IPS-NIHi7 (cell line): Measurements from ENCODE around the gene IFIT1B.
A peak's percentile ranks its signal among the peaks of the same experiment; 100 is the strongest.
"Not testable (repeated sequence)": the region's sequence is repeated elsewhere in the genome, so short reads cannot be mapped to it uniquely, and the experiment has no call there.

ENCODE experiments used
- DNase-seq: peaks from one replicate; pipeline ENCODE4 v3.0.0; 2012; ENCODE audit warnings: mixed read lengths; ENCODE audit errors: extremely low spot score

Gene IFIT1B, protein sequence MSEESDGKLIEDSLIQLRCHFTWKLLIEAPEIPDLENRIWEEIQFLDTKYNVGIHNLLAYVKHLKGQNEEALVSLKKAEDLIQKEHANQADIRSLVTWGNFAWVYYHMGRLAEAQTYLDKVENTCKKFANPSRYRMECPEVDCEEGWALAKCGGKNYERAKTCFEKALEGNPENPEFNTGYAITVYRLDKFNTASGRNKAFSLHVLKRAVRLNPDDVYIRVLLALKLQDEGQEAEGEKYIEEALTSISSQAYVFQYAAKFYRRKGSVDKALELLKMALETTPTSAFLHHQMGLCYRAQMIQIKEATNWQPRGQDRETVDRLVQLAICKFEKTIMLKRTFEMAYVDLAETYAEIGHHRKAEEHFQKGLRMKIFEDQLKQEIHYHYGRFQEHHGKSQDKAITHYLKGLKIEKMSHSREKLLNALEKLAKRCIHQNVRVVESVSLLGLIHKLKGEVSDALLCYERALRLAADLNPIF

DNA sequence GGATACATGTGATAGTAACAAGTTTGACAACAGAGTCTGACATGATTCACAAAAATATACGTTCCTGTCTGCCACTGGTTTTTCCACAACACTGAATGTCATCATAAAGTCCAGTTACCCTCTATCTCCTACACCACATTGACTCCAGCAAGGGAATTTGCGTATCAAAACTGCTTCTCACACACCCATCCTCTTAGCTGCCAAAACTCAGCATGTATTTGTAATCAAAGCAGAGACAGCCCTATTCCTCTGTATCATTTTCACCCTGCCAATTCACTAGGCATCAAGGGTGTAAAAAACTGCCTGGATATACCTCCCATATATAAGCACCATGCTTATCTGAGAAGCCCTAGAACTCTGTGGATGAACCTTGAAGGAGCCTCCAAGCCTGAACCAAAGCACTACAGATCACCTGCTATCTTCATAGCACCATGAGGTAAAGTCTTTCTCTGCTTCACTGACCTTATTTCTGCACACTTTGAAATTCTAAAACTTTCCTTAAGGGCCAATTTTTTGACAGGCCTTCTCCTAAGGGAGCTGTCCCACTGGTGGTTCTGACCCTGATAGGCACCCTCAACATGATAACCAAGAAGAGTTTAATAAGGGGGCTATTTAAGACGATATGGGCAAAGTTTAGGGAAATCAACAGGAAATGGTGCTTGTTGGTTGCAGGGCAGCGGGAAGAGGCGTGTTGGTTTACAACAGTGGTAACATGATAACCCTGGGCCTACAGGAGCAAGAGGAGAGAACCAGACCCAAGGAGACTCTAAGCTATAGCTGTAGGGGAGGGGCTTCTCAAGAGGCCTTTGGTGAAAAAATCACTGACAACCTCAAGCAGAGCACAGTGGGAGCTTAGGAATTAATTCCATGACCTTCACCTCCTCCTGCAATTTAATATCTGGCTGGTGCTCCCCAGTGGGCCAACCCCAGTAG lies at the start of gene IFIT1B:
TSS of gene IFIT1B (plus strand) at position 352 of the 933 bp plus-strand sequence. CDS start at position 432, 80 bp downstream.
- peak; percentile 38 for DNase-seq

DNA sequence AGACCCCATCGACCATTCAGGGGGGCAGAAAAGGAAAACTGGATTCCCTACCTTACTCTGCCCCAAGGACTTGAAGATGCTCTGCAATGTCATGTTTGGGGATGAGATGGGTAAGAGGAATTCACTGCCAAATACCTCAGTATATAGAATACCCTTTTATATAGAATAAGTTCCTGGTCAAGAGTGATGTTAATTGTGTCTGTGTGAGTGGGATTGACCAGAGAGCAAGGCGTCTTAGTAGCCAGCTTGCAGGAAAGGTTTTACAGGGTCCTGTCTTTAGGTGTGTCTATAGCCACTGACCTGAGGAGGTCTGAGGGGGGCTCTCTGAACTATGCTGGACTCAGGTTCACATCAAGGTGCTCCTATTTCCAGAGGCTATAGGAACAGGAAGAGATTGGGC lies 48.7 kb upstream of the IFIT1B start:
- DNase-seq, result no peak

DNA sequence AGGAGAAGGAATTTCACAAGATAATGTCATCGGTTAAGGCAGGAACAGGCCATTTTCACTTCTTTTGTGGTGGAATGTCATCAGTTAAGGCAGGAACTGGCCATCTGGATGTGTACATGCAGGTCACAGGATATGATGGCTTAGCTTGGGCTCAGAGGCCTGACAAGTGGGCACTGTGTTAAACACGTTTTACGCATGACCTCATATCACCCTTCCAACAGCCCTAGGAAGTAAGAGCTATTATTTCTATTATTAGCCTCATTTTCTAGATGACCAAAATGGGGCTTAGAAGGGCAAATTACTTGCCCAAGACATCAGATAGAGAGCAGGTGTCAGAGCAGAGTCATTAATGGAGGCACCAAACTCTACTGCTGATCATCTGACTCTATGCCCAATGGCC lies 47.8 kb upstream of the IFIT1B start:
- not testable (repeated sequence) for DNase-seq

DNA sequence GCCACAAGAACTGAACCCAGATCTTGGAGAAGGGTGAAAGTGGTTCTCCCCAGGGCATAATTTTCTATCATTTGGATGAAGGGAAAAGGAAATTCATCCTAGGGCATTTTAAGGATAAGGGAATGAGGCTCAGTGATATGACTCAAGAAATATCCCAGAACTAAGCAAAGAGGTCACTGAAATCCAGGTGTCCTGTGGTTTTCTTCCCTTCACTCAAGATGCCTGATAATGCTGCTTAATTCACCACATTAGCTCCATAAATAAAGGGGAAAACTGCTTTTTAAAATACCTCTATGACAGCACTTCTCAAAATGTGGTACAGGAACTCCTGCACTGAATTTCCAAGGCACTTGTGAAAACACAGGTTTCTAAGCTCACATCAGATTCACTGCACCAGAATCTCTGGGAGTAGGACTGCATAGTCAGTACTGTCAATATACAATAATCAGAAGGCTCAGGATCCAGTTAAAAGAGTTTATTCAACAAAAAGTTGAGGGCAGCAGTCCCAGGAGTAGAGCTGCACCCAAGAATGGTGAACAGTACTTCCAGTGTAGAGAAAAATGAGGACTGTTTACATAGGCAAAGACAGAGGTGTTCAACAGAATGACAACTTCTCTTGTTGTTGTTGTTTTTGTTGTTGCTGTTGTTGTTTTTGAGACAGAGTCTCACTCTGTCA lies 47.2 kb upstream of the IFIT1B start:
- no peak for DNase-seq

DNA sequence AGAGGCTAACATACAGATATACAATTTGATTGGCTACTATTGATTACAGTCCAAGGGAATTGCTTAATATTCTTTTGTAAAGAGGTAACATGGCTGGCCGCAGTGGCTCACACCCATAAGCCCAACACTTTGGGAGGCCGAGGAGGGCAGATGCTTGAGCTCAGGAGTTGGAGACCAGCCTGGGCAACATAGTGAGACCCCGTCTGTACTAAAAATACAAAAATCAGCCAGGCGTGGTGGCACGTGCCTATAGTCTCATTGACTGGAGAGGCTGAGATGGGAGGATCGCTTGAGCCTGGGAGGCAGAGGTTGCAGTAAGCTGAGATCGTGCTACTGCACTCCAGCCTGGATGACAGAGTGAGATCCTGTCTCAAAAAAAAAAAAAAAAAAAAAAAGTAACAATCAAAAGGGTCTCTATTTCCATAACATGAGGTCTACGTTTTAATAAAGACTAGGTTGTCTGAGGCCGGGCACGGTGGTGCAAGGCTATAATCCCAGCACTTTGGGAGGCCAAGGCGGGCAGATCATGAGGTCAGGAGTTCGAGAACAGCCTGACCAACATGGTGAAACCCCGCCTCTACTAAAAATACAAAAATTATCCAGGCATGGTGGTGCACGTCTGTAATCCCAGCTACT lies 46.3 kb upstream of the IFIT1B start:
- DNase-seq, result not testable (repeated sequence)

DNA sequence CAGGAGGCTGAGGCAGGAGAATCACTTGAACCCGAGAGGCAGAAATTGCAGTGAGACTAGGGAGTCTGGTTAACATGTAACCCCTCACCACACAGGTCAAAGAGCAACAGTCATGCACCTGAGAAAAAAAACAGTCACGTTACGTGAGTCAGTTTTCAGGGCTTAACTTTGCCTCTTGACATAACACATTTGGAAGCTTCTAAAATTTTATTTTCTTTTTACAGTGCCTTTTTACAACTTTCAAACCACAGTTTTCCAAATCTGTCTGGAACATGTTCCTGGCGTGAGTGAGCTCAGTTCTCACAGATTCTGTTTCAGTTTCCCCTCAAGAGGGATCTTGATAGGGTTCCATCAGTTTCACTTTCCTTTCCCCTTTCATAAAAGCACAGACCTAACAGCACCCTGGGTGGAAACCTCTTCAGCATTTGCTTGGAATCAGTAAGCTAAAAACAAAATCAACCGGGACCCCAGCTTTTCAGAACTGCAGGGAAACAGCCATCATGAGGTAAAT lies 45.7 kb upstream of the IFIT1B start:
- DNase-seq, result no peak

DNA sequence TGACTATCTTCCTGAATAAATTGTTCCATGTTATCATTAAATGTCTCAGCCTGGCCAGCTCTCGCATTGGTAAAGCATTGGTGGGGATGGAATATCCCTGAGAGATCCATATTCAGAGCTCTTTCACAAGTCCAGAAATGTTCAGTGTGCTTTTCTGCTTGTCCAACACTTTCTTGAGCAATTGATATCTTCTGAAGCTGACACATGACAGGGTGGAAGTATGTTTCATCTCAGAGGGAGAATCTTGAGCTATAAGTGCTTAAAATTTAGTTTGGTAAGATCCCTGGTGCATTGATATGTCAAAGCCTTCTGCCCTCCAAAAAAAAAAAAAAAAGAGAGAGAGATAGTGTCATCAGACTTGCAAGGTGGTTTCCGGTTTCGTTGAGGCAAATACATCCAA lies 42.6 kb upstream of the IFIT1B start:
- DNase-seq, result no peak

DNA sequence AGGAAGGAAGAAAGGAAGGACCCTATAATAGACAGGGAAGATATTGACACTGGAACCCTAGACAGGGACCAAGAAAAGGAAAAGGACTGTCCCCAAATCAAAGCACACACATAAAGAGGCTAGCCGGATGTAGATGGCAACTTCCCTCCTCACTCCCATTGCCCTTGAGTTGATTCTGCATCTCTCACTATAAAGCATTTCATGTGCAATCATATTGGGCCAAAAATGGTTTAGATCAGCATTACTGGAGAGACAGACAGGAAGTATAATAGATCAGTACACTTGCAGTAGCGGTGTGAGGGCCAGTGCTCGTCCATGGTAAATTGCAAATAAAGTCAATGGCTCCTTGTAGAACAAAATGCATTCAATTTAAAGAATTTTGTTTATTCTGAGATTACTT lies 41.6 kb upstream of the IFIT1B start:
- no peak for DNase-seq

DNA sequence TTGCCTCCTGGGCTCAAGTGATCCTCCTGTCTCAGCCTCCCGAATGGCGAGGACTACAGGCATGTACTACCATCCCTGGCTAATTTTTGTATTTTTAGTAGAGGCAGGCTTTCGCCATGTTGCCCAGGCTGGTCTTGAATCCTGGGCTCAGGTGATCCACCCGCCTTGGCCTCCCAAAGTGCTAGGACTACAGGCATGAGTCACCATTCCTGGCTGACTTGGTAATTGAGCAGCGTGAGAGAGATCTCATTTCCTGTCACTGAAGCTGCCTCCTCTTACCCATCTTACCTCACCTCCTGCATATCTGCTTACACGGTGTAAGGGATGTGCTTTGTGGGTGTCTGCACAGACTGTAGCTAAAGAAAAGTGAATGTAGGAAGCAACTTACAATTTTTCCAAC lies 40.4 kb upstream of the IFIT1B start:
- no peak for DNase-seq

DNA sequence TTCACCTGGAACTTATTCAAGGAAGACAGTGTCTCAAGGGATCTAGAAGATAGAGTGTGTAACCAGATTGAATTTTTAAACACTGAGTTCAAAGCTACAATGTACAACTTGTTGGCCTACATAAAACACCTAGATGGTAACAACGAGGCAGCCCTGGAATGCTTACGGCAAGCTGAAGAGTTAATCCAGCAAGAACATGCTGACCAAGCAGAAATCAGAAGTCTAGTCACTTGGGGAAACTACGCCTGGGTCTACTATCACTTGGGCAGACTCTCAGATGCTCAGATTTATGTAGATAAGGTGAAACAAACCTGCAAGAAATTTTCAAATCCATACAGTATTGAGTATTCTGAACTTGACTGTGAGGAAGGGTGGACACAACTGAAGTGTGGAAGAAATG lies 39.1 kb upstream of the IFIT1B start:
- DNase-seq, result no peak

DNA sequence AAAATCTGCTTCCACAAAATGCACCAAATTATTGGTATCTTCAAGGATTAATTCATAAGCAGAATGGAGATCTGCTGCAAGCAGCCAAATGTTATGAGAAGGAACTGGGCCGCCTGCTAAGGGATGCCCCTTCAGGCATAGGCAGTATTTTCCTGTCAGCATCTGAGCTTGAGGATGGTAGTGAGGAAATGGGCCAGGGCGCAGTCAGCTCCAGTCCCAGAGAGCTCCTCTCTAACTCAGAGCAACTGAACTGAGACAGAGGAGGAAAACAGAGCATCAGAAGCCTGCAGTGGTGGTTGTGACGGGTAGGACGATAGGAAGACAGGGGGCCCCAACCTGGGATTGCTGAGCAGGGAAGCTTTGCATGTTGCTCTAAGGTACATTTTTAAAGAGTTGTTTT lies 38.0 kb upstream of the IFIT1B start:
- DNase-seq, result no peak

DNA sequence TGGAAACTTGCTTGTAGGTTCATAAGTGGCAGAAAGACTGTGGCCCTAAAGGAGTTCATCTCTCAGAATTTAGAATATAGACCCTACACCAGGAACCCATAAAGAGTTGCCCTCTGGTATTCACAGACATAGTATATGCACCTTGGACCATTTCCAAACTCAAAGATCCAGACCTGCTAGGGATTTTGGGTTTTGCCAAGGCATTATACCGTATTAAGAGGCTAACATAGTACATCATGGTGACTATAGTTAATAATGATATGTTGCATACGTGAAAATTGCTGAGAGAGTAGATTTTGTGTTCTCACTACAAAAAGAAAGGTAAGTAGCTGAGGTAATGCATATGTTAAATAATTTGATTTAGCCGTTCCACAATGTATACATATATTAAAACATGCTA lies 36.2 kb upstream of the IFIT1B start:
- DNase-seq, result no peak

DNA sequence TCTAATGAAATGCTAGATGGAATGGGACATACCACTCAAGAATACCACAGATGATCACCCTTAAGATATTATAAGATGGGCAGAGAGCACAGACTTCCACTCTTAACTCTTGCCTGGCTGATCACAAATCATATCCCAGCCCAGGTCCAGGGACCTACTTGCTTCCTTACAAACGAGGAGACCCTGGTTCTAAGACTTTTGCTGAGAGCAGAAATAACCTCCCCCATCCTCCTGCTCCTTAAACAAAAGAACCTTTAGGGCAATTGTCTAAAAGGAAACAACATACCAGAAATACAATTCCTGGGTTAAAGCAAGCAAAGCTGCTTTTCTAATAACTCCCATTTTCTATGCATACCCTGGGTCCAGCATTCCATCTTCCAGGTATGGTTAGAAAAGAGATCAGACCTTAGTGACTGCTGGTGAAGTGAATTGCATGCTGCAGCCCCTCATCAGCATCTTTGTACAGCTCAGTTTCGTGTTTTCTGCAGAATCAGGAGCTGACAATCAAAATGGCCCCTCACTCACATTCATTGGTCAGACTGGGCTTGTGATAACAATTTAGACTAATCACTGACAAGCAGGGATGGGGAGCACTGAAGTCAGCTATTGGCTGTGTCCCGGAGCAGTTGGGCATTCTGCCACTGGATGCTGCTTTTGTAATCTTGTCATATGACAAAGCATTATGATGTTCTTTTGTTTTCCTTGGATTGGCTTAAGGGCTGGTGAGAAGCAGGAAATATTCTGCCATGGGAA lies 35.5 kb upstream of the IFIT1B start:
- DNase-seq, result no peak

DNA sequence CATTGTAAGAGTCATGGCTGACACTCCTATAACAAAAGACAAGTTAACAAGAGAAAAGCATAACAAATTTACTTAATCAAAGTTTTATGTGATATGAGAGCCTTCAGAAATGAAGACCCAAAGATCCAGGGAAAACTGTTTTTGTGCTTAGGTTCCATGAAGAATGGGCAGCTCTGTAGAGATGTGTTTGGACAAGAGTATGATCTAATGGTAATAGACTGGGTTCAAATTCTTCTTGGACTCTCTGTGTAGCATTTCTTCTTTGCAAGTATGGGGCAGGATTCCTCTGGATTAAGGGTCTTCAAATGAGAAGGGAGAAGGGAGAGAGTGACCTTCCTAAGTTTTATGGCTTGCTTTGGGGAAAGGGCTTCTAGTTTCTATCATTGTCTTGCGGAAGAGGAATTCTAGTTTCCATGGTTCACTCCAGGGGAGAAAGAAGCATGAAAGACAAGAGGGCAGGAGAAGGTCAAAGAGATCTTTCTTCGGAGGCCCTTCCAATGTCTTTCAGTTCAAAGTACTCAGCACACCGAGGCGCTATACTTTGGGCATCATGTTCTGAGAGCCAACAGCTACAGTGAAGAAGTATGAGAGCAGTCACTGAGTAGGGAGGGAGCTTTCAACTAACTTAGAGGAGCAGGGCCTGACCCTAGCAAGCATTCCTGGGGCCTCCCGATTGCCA lies 34.6 kb upstream of the IFIT1B start:
- DNase-seq, result no peak

DNA sequence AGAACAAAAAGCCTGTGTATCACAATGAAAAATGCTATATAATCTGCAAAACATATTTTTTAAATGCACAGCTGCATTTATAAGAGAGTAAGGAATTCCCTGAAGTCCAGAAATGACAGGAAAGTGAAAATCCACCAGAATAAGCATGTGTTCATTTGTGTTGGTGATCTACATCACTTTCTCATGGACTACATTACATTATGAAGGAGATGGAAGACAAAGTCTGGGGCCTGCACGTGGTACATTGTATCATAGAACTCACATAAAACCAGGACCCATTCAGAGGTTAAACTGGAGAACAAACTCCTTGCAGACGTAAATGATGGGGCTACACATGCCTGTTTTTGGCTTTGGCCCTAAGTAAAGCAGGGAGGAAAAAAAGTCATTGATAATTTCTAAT lies 33.7 kb upstream of the IFIT1B start:
- DNase-seq, result no peak

DNA sequence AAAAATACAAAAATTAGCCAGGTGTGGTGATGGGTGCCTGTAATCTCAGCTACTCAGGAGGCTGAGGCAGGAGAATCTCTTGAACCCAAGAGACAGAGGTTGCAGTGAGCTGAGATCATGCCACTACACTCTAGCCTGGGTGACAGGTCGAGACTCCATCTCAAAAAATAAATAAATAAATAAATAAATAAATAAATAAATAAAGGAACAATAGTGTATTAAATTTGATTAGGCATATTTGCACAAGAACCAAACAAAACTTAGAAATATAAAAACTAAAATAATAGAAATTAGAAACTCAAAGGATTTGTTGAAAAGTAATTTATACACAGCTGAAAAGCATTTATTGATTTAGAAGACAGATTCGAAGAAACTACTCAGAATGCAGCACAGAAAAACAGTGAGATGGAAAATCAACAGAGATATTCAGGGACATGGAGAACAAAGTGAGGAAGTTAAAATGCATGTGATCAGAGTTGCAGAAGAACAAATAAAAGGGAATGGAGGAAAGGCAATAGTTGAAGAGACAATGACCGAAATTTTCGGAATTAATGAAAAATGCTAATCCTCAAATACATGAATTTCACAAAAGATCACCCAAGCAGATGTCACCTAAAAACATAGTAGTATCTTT lies 32.4 kb upstream of the IFIT1B start:
- no peak for DNase-seq

DNA sequence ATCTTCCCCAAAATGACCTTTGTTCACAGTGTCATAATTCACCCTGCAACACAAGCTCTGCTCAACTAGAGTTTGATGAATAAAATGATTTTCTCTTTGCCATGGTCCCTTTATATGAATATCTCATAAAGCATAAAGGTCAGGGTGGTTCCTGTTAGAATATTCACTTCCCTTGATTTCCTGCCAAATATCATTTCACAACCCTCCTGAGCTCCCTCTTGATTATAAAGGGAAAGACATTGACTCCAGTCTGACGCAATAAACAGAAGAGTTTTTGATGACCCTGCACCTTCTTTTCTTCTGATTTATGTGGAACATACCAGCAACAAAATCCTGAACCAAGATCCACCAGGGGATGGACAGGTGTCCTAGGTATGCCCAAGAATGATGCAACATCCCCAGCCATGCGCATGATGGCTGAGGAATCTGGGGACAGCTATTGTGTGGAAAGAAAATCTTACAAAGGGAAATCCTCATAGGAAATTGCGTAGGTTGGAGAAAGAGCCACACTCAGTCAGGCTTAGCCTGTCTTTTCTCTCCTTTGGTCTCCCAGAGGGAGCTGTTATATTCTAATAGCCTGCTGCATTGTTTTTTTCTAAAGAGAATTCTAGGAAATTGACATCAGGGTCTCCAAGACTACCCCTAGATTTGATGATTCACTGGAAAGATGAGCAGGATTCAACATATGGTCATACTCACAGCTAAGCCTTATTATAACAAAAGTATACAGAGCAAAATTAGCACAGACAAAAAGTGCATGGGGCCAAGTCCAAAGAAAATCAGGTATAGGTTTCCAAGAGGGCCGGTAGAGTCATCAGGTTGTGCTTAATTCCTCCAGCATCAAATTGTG lies 31.2 kb upstream of the IFIT1B start:
- DNase-seq, result no peak

DNA sequence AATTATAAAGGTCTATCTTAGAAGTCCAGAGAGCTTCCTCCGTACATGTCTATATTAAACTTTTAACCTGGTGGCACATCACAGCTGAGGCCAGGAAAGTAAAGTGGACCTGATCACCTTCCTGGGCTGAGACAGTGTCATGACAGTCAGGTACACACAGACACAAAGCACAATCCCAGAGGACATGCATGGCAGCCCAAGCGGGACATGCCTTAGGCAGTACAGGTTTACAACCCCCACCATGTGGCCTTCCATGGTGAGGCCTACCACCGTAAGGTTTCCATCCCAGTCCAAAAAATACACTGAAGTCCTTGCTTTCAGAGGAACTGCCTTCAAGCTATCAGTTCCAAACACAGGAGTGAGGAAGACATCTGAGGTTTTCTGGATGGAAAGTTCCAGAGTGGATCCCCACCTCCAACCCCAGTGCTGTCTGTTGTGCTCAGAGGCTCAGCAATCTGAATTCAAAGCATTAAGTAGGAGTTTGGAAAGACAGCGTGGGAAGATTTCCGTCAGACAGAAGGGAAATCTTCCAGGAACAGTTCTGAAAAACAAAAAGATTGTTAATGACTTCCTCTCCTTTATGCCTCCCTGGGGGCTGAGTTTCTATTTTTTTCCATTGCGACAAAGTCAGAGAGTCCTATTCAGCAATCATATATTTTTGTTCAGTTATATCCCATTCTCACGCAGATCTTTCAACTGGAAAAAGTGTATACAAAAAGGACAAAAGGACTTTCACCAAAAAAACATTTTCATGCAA lies 30.0 kb upstream of the IFIT1B start:
- no peak for DNase-seq
